Right lobe of liver (tissue), 6 donors: ENCODE results near the gene PPP2R5A. TPM values are rescaled to one million over a fixed set of nuclear protein-coding genes. Genes with fewer than 3 reads are reported as not detected.

ENCODE experiments used
- ATAC-seq, 4 donors: fragments of 200-7000 bp; cut with Tn5 transposase; one replicate each; pipeline ENCODE4 v1.9.1; 2020; ENCODE audit warnings: mild to moderate bottlenecking in 4 of 4, moderate library complexity in 4 of 4
- DNase-seq, 3 donors: peaks; one replicate each; pipeline ENCODE4 v3.0.0-alpha.2; 2020
- H3K27ac ChIP-seq, 3 donors: fragments of 200-600 bp; one replicate each; pipeline ENCODE4 v1.8.0; 2022
- H3K27me3 ChIP-seq, 2 donors: fragments of 200-600 bp; one replicate each; pipeline ENCODE4 v1.8.0; 2022
- H3K36me3 ChIP-seq, 4 donors: fragments of 200-600 bp; sonication (generic) in 1 of 4; one replicate each; pipeline versions ENCODE4 v1.5.1 to v1.8.0; 2017 to 2022; ENCODE audit warnings: control low read depth in 1 of 4
- H3K4me1 ChIP-seq, 4 donors: fragments of 200-600 bp; sonication (generic) in 1 of 4; one replicate each; pipeline versions ENCODE4 v1.5.1 to v1.8.0; 2017 to 2022; ENCODE audit warnings: control low read depth in 1 of 4
- H3K4me3 ChIP-seq, 3 donors: fragments of 200-600 bp; one replicate each; pipeline ENCODE4 v1.8.0; 2022
- H3K9me3 ChIP-seq, 4 donors: fragments of 200-600 bp; sonication (generic) in 1 of 4; one replicate each; pipeline versions ENCODE4 v1.5.1 to v1.8.0; 2017 to 2022; ENCODE audit warnings: control low read depth in 1 of 4
- CTCF ChIP-seq, 4 donors: fragments of 200-600 bp in 3 of 4; fragments of 450-650 bp in 1 of 4; IDR thresholded peaks; one replicate each; pipeline versions ENCODE4 v1.5.1 to v1.8.0; 2016 to 2022; ENCODE audit warnings: antibody characterized with exemption in 4 of 4, mild to moderate bottlenecking in 2 of 4
- POLR2A ChIP-seq: fragments of 450-650 bp; IDR thresholded peaks from one replicate; pipeline ENCODE4 v1.6.1; 2017; ENCODE audit warnings: antibody characterized with exemption, mild to moderate bottlenecking
- WGBS: methylation state at CpG from one replicate; pipeline ENCODE4 v1.1.6; 2018; ENCODE audit warnings: low coverage, low lambda C conversion rate; ENCODE audit not compliant: insufficient coverage; ENCODE audit errors: missing lambda C conversion rate; 5-methylcytosine and 5-hydroxymethylcytosine counted together
- intact Hi-C, 2 donors: fragments of 100-400 bp; cut with DNase I; formaldehyde crosslinking; loops; one replicate each; pipeline versions ENCODE4 v1.11.2 to v1.14.1; 2022
- small RNA-seq, 2 experiments: library from RNA; depleted of rRNA; stranded (forward); fragments of <200 nt; gene quantifications; one replicate each; pipeline ENCODE3, GENCODE V24; 2016
- total RNA-seq, 6 experiments: library from RNA; depleted of rRNA in 2 of 6; stranded (reverse); fragments of >200 nt in 2 of 6; fragmentation: NEBNext Ultra II Directional in 3 of 6; extraction: Animal tissue kit (Norgen Biotek cat#: 25700) in 3 of 6; gene quantifications; one replicate each; pipeline versions ENCODE4 v1.1.0 to v1.2.4, GENCODE V29; 2016 to 2023
- donor health status: DM: no; HTN: yes; CAD: no.
- donor health status: DM: no; HTN: no; CAD: no.
- donor health status: DM: no; HTN: no; CAD: no.
- donor health status: DM: no; HTN: yes; CAD: no.
- donor health status: DM: no; HTN: yes; CAD: no.

PPP2R5A gene
- total RNA-seq, 6 experiments from 2014 or later: 28.5 to 57.2 (median 33.3) TPM

GRCh38 chr1:212410231-212410820 is 125.1 kb downstream of the PPP2R5A start:
- DNase-seq (peak in 1 of 3 donors; percentile 55), ATAC-seq (peak in 2 of 4 donors; percentile 27 to 42)
- Histone ChIP-seq H3K27ac (no peak overlapping the region), H3K4me3 (no peak overlapping the region), H3K36me3 (no peaks in the 10 kb centered on the region), H3K27me3 (no peaks in the 10 kb centered on the region), H3K4me1 (peaks cover 0 to 15% (median 0%) of the 10 kb centered on the region in 4 donors), H3K9me3 (no peaks in the 10 kb centered on the region)
- WGBS: 38% methylated on average over 3 of the region's 8 CpGs
- intact Hi-C loops: no loop called here
- no peak for TF ChIP-seq CTCF (IDR thresholded peaks at IDR 0.05)
- no peak for TF ChIP-seq POLR2A

Small RNA genes within 50 kb of the gene (small RNA-seq; reads per million reads assigned to genes)
- 0 reads per million in 2 experiments for gene SNORA16B

Other genes with a start within 250 kb of the PPP2R5A start
- gene INTS7, start 249.9 kb upstream of the PPP2R5A start, total RNA-seq: 10 to 100 TPM in 2 of 6 experiments, 1 to 10 TPM in 4; 5.9 to 14.2 (median 9.6) TPM
- gene DTL, start 249.7 kb upstream of the PPP2R5A start, total RNA-seq: 10 to 100 TPM in 1 of 6 experiments, 1 to 10 TPM in 2, under 1 TPM in 3; 0.07 to 12.2 (median 0.94) TPM
- gene PACC1, start 129.5 kb downstream of the PPP2R5A start, total RNA-seq: 1 to 10 TPM in 5 of 6 experiments, under 1 TPM in 1; 0.88 to 3.3 (median 1.7) TPM
- gene NENF, start 147.5 kb downstream of the PPP2R5A start, total RNA-seq: 10 to 100 TPM; 23.0 to 49.0 (median 27.9) TPM